Bladder microvascular endothelial cell (primary cell): ENCODE results near the gene DBX1. TPM values are rescaled to one million over a fixed set of nuclear protein-coding genes. Genes with fewer than 3 reads are reported as not detected.

ENCODE experiments used
- total RNA-seq: library from RNA; depleted of rRNA; stranded (reverse); fragments of >200 nt; gene quantifications from 2 replicates; pipeline ENCODE4 v1.2.3, GENCODE V29; 2014

The DBX1 gene
- total RNA-seq, result not detected in 2 replicates

GRCh38 chr11:20160425-20161229 is at the start of gene DBX1:
Gene DBX1 (minus strand): TSS chr11:20160475. CDS start chr11:20160324, 151 bp downstream.

Other genes with a start within 250 kb of the DBX1 start
- 75.1 and 79.0 TPM in 2 replicates for gene HTATIP2, start 203.2 kb upstream of the DBX1 start, total RNA-seq
- 10.2 and 15.0 TPM in 2 replicates for gene PRMT3, start 227.2 kb upstream of the DBX1 start, total RNA-seq